Stimulated activated CD4-positive, alpha-beta T cell treated with anti-CD3 and anti-CD28 coated beads, Interleukin-1b, Interleukin-23, amount 100 ng/mL, for 4 hours (primary cell): ENCODE measurements around the gene IL34.

Experiments
- DNase-seq, 2 donors: peaks; one replicate each; pipeline ENCODE4 v3.0.0-alpha.2; 2020; ENCODE audit warnings: low read depth in 2 of 2

IL34 gene

GRCh38 chr16:70701036-70701435 lies 54.7 kb downstream of the IL34 start:
- no peak for DNase-seq

GRCh38 chr16:70701596-70701995 lies 55.2 kb downstream of the IL34 start:
- DNase-seq: no peak

DNA sequence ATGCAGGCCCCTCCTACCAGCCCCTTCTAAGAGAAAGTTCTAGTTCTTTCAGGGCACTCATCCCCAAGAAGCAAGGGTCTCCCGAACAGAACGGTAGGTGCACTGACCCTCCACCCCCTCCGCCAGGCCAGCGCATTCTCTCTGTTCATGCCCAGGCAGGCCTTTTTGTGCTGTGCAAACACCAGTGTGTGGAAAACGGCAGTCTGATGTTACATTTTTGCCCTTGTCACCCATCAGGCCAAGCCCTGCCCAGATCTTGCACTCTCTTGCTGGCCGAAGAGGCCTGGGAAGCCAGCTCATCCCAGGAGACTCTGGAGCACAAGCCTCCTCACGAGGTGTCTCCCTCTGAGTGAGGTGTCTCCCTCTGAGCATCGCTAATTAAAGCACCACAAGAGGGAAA lies 55.6 kb downstream of the IL34 start:
- DNase-seq: no peak

DNA sequence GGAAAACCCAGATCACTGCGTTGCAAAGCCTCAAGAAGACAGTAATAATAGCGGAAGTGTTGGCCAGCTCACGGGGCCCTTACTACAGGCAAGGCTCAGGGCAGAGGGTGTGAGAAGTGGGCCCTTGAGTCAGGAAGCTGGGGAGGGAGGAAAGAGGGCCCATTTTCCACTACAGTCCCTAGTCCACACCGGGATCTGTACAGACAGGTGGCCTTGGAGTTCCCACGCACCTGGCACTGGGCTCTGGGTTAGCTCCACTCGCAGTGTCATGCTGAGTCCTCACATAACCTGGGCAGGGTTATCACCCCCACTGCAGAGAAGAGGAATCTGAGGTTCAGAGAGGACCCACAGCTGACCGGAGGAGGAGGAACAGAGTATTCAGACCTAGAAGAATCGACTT lies 56.3 kb downstream of the IL34 start:
- no peak for DNase-seq

DNA sequence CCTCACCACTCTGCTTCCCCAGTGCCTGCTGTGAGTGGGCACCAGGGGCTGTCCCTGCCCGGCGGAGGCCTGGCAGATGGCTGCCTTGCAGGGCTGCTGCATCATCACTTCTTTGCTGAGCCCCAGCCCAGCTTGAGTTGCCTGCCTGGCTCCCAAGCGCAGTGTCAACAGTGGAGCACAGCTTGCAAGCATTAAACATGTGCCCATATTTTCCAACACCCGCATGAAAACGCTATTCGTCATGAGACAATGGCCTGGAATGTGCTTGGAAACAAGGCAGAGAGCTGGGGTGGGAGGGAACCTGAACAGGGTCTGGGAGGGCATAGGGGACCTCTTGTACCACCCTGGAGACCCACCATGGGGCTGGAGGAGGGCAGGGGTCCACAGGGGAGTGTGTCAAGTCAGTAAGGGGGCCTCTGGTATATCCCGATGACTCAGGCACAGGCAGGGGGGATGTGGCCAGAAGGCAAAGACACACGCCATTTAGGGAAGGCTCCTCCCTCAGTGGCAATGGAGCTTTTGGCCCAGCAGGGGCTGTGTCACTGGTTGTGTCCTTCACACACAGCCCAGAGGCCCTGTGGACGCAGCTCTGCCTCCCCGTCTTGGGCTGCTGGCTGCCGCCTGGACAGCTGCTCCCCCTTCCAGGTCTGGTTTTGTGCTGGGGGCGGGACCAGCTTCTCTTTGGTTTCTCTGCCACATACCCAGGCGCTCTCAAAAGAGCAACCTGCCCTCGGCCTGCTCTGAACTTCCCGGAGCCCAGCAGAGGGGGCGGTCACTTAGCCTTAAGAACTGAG lies 56.9 kb downstream of the IL34 start:
- DNase-seq: no peak

- no peak for DNase-seq
Observed at GRCh38 chr16:70703835-70704381, 57.5 kb downstream of the IL34 start.

DNA sequence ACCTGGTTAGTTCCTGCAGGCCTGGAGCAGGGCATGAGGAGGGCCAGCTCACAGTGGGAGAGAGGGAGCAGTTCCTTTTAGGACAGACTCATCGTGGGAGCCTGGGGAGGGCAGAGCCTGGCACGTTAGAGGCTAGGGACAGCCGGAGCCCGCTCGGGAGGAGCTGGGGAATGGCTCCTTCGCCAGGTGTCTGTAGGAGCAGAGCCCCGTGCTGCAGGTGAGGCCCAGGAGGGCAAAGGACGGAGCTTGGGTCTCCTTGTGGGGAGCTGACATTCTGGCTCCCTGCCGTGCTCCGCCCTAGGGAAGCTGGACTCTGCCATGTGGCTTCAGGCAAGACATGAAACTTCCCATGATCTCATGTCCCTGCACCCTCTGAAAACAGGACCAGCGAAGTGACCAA lies 58.2 kb downstream of the IL34 start:
- no peak for DNase-seq

- DNase-seq: no peak
Observed at GRCh38 chr16:70705056-70705455, 58.7 kb downstream of the IL34 start.

- no peak for DNase-seq
Observed at GRCh38 chr16:70706948-70707465, 60.6 kb downstream of the IL34 start.

DNA sequence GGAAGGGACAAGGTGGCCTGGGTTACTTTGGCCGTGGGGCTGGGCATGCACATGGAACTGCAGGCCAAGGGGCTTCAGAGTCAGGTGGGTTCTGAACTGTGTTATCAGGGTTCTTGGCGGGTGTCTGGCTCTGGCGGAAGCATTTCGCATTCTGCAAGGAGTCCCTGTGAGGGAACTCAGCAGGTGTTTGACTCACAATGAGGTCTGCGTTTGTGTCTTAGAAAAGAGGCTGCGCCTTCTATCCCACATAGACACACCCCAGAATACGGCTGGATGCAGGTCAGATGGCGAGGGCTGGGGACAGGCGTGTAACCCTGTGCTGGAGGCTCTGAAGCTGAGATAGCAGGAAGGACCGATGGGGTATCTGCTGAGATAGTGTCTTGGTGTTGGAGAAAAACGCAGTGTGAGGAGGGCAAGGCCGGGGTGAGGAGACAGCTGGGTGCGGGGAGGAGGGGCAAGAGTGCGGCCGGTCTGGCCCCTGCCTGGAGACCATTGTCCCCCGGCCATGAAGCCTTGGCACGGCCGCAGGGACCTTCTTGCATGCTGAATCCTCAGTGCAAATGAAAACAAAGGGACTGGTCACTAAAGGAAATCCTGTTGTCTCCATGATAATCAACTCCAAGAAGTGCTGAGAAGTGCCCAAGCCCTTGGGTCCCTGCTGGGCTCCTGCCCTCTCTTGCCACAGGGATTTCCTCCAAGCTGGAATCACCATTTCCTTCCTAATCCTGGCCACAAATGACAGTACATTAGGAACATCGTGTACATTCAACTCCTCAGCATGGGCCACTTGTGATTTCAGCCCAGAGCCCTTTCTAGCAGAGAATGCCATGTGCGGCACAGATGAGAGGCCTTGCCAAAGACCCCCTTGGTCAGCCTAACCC lies 62.2 kb downstream of the IL34 start:
- no peak for DNase-seq

- no peak for DNase-seq
Observed at GRCh38 chr16:70709457-70709856, 63.1 kb downstream of the IL34 start.

DNA sequence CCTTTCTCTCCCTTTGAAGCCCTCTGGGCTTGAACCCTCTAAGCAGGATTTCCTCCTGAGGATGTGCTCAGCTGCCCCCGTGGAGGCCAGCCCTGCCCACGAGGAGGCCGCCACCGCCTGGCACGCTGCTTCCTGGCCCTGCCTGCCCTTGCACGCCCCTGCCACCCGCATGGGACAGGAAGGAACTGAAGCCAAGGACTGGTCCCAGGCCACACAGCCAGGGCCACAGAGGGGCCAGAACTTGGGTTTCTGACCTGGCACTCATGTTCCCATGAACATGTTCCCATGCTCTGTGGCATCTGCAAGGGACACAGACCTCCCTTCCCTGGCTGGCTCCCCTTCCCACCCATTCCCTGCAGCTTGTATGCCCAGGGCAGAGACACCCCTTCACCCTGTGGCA lies 63.6 kb downstream of the IL34 start:
- DNase-seq: no peak
